HG02763 (cell line): ENCODE data around the gene CHPF.

Source experiments
- ATAC-seq: cut with Tn5 transposase; IDR thresholded peaks from one replicate; pipeline ENCODE4 v1.9.1; 2021; ENCODE audit warnings: mild to moderate bottlenecking, moderate library complexity; ENCODE audit not compliant: unreplicated experiment

CHPF gene

DNA sequence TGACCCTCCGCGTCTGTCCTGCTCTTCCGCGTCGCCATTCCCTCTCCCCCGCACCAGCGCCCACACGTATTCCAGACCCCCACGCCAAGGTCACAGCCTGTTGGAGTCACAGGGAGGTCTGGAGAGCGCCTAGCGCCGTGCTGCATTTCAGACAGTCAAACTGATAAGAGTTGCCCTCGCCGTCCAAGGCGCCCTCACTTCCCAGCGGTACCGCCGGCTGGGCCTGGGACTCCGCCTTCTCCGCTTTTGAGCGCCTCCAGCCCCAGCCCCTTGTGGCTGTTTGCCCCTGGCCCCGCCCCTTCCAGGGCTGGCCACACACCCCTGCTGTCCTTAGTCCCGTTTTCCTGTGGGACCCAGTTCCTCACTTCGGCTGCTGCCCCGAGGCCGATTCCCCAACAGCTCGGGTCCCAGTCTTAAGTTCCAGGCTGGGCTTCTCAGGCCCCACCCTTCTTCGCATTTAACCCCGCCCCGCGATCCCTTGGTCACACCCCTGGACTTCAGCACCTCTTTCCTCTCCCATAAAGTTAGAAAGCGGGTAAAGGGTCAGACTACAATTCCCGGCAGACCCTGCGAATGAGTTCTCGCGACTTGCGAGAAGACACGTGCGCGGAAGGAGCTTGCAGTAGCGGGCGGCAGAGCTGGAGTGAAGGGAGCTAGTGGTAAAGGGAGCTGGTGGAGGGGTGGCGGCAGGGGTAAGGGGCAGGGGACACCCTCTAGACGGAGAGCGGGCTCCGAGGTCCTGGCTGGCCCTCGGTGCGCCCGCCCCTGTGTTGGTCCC is 45.1 kb downstream of the CHPF start, which contains the start of gene GMPPA:
Gene GMPPA, plus strand, starts transcription at position 612 of the 778 bp plus-strand sequence. CDS start 1,085 bp downstream, outside the sequence.
- peak; percentile 91 for ATAC-seq

DNA sequence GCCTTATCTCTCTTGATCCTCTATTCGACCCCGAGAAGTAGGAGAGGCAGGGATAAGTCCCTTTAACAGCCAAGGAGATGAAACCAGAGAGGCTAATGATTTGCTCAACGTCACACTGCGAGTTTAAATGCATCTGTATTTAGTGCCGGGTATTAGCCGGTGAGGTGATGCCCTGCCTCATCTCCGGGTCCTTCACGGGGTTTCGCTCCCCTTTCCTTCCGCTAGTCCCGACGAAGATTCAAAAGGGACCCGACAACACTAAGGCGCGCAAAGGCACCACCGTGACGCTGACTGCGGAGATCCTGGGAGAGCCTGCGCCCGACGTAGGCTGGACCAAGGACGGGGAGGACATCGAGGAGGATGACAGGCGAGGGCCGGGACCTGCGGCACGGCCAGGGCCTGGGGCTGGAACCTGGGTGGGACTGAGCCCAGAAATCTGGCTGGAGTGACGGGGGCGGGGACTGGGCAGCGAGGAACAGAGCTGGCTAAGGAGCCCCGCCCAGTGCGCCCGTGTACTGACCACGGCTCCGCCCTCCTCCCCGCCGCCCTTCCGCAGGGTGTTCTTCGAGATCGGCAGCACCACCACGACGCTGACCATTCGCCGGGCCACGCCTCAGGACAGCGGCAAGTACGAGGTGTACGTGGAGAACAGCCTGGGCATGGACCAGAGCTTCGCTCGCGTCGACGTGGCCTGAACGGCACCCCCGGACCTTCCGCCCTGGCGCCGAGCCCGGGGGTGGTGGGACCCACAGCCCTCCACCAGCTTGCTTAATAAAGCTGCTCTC is 45.9 kb downstream of the CHPF start:
- ATAC-seq: no peak

DNA sequence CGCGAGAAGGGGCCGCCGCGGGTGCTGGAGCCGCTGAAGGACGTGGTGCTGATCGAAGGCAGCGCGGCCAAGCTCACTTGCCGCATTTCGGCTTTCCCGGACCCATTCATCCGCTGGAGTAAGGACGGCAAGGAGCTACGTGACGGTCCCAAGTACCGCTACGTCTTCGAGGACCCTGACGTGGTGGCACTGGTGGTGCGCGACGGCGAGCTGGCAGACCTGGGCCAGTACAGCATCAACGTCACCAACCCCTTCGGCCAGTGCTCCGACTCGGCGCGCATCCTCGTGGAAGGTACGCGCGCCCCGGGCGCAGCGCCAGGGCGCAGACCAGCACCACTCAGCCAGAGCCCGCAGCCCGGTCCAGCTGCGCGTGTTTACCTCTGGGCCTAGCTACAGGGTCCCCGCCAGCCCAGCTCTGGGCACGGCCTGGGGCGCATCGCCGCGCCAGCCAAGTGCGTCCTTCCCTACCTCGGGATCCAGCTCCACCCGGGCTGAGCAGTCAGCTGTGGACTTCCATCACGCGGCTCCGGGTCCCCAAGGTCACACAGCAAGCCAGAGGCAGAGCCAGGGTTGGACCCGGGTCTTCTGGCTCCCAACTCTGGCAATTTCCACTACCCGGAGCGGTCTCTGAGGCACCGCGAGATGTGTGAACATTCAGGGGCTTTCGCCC is 46.6 kb downstream of the CHPF start:
- no peak for ATAC-seq

GRCh38 chr2:219496247-219496824 is 47.3 kb downstream of the CHPF start:
- no peak for ATAC-seq

DNA sequence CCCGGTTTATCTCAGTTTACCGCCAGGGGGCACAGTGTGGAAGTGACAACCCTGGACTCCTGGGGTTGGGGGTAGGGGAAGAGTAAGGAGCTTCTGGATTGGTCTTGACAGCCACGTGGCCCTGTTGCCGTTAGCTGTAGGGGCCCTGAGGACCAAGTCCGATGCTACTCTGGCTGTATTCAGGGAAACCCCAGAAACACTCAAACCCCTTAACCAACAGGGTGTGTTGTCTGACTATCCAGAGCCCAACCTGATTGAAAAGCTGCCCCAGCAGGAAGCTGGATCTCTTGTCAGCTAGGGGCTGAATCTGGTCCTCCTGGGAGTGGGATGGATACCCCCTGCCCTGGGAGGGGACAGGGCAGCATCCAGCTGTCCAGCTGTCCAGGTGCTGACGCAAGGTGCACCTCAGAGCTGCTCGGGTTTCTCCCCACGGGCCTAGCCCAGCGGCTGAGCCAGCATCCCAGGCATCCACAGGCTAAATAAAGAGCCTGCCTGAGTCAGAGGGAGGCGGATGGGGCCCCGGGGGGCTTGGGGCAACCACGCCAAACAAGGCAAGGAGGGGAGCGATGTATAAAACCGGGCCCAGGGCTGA is 48.0 kb downstream of the CHPF start:
- ATAC-seq: no peak

GRCh38 chr2:219494952-219495530 is 48.6 kb downstream of the CHPF start:
- ATAC-seq: no peak

- ATAC-seq: no peak
Measured at GRCh38 chr2:219493086-219493485, 50.5 kb downstream of the CHPF start.

GRCh38 chr2:219492575-219492974 is 51.0 kb downstream of the CHPF start:
- no peak for ATAC-seq

GRCh38 chr2:219491278-219491963 is 52.2 kb downstream of the CHPF start:
- no peak for ATAC-seq

DNA sequence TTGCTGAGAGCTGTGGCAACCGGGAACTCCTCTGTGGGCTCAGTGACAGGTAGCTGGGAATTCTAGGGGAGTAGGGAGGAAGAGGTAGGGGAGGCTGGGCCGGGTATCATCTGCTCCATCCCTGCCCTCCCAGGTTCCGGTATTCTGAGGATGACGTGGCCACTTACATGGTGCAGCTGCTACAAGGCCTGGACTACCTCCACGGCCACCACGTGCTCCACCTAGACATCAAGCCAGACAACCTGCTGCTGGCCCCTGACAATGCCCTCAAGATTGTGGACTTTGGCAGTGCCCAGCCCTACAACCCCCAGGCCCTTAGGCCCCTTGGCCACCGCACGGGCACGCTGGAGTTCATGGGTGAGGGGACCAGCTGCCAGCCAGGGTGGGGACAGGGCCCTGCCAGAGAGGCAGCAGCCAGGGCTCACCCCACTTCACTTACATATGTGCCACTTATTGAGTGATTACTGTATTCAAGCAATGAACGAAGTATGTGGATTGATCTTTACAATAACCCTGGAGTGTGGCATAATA is 52.9 kb downstream of the CHPF start:
- ATAC-seq: no peak

- no peak for ATAC-seq
Measured at GRCh38 chr2:219490186-219490585, 53.4 kb downstream of the CHPF start.

DNA sequence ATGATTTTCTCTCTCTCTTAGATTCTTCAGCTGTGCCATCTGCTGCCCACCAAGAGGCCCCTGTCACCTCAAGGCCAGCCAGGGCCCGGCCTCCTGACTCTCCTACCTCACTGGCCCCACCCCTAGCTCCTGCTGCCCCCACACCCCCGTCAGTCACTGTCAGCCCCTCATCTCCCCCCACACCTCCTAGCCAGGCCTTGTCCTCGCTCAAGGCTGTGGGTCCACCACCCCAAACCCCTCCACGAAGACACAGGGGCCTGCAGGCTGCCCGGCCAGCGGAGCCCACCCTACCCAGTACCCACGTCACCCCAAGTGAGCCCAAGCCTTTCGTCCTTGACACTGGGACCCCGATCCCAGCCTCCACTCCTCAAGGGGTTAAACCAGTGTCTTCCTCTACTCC is 54.3 kb downstream of the CHPF start:
- ATAC-seq: no peak
